ENCODE results near the gene ITPKB.

Gene ITPKB

DNA sequence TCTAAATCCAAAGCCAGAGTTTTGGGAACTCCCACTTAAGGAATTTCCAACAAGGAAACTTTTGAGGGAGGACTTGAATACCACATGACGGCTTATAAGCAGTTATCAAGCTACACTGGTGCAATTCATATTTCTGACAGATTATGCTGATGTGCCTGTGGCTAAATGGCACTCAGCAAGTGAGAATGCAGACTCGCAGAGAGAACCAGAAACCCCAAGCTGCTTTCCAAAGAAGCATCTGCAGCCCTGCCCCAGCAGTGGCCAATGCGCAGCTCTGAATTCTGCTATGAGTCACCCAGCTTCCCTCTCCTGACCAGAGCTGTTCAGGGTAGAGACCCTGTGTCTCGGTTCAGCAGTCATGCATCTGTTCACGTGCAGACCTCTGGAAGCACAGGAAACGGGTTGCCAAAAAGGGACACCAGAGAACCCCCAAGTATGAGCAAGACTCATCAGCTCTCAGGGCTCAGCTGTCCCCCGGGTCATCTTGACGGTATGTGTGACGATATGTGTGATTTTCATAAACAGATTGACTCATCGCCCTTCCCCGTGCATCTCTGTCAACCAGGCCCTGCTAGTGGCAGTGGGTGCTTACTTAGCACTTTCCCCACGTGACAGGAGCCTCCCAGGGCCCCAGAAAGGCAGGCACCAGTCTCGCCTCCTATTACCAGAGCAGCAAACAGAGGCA, 76.3 kb downstream of the ITPKB start:
- DNase-seq: peak; percentile 72

DNA sequence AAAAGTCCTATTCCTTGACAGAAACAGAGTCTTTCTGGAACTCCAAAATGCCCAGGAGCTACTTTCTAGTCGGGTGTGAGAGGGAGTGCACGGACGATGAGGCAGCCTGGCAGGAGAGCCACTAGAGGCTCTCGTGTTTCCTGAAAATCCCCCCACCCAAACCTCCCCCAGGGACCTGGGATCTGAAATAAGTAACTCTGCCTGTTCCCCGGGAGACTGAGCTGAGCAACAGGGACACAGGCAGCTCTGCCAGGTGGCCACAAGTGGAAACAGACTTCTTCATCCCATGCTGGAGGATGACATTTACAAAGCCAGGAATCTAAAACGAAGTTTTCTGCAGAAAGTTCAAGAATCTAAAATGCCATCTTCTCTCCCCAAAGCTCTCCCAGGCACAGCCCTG, 77.1 kb downstream of the ITPKB start:
- no peak for DNase-seq

DNA sequence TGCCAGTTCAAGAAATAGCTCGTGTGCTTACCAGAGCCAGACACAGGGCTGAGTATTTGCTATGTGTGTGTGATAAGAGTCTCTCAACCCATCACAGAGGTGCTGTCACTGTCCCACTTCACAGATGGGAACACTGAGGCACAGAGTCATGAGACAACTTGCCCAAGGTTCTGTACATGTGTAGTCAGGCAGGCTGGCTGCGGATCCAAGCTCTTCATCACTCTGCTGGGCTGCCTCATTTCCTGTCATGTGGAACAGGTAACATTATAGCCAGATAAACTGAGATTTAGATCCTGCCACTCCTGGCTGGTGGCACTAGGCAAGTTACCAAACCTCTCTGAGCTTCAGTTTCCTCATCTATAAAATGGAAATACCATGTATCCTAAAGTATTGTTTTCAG, 77.8 kb downstream of the ITPKB start:
- no peak for DNase-seq

GRCh38 chr1:226660410-226661182, 78.5 kb downstream of the ITPKB start:
- no peak for DNase-seq

DNA sequence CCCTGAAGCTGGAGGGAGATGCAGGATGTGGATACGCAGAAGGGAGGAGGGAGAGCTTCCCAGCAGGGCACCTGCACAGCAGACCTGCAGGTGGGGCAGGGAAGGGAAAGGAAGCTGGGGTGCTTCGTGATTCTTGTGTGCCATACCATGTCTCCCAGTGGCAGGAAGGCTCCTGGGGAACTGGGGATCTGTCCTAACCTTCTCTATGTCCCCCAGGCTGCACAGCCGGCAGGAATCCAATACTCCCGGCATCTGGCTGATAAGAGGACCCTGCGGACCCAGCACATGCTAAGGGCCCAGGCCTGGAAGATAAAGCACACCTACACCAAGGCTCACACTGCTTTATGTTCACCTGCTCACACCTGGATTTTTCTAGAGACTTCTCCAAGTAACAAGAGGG, 79.4 kb downstream of the ITPKB start:
- no peak for DNase-seq

- no peak for DNase-seq
Observed at GRCh38 chr1:226659136-226659535, 79.9 kb downstream of the ITPKB start.

DNA sequence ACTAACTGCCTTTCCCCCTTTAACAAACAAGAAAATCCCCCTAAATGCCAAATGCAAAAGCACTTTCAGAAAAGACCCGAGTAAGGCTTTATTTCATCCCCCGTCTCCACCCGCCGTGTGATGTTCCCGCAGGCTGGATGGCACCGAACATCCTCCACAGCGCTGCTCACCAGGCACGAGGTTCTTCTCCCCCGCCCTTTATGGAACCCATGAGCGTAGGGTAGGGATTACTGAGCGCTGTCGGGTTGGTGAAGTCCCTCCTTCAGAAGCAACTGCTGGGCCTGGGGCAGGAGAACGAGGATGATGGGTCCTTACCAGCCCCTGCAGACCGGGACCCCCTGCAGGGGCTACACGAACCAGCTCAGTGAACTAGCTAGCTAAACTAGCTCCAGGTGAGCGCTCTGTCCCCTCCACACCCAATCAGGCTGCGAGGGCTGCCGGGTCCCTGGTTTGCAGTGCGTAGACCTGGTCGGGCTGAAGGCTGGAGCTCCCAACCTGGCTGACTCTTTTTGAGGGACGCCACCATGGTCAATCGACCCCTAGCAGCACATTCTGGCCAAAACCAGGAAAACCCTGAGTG, 80.4 kb downstream of the ITPKB start:
- no peak for DNase-seq

DNA sequence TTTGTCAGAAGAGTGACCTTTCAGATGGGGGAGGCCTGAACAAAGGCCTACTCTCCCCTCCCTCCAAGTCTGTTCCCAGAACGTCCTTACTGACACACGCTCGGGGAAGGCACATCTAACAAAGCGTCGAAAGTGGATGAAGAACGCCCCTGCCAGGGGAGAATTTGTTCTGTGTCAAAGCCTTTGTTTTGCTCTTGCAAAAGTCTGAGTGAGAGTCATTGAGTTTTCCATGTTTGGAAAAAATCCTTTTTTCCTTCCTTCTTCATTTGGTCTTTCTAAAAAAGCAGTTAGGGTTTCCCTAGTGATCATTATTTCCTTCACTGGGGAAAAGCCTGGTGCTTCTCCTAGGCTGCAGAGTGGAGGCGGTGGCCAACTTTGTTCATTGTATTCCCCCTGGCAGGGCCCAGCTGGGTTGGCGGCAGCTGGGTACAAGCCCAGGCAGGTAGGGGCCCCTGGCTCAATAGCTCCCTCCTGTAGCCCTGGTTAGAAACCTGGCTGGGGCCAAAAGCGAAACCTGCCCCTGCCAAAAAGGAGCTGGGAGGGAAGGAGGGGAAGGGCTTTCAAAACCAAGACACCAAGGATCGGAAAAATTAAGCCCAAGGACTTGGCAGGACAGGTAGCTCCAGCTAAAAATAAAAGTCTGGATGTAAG, 81.1 kb downstream of the ITPKB start:
- peak; percentile 68 for DNase-seq

GRCh38 chr1:226656601-226657277, 82.3 kb downstream of the ITPKB start:
- no peak for DNase-seq

DNA sequence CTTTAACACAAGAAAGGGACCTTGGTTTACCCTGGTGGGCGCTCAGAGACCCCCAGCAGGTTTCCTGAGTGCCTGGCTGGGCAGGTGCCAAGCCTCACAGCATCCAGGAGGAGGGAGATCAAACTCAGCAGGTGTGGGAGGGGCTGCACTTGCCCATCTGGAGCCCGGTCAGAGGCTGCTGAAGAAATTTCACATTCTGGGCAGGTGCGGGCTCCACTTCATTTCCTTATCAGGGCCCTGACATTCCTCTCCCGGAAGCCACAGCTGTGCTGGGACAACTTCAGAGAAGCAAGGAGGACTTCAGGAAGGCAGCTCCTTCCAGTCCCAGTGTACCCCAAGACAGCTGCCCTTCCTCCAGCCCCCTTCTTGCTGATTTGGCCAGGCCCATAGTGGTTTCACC, 82.9 kb downstream of the ITPKB start:
- DNase-seq: no peak

- no peak for DNase-seq
Observed at GRCh38 chr1:226655251-226656163, 83.6 kb downstream of the ITPKB start.

DNA sequence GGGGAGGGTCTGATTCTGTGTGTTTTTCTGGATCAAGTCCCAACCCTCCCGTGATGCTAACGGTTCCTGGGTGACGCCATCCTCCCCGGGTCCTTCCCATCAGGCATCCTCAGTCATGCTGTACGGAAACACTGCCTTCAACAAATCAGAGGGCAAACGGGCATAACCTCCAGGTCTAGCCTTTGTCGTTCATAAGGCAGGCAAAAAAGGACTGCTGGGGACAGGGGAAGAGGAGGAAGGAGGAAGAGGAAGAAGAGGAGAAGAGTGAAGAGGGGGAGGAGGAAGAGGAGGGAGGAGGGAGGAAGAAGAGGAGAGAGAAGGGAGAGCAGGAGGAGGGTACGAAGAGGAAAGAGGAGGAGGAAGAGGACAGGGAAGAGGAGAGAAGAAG, 84.4 kb downstream of the ITPKB start:
- DNase-seq: no peak

DNA sequence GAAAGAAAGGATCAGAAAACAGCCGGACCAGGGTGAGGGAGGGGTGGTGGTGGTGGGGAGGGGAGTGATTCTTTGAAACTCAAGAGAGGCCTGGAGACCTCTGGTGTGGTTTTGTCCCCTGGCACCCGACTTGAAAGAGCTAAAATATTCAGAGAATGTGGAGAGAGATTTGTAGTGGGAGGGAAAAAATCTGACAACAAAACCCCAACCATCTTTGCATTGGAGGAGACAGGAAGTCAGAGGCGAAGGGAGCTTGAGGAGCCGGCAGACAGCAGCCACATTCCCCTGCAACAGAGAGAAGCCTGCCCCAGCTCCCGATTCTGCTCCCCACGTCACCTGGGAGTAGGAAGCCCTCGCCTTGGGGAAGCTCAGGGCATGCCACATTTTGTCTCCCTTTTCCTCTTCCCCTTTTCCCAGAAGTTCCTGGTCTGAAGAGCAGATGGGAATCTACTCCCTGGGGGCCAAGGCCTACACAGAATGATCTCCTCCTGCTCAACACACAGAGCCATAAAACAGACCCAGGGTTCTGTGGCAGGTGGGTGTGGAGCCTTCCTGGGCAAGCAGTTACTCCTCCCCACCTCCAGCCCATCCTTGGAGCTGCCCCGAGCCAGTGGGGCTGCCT, 84.9 kb downstream of the ITPKB start:
- no peak for DNase-seq

- no peak for DNase-seq
Observed at GRCh38 chr1:226653311-226653921, 85.7 kb downstream of the ITPKB start.

- no peak for DNase-seq
Observed at GRCh38 chr1:226652613-226653012, 86.5 kb downstream of the ITPKB start.

DNA sequence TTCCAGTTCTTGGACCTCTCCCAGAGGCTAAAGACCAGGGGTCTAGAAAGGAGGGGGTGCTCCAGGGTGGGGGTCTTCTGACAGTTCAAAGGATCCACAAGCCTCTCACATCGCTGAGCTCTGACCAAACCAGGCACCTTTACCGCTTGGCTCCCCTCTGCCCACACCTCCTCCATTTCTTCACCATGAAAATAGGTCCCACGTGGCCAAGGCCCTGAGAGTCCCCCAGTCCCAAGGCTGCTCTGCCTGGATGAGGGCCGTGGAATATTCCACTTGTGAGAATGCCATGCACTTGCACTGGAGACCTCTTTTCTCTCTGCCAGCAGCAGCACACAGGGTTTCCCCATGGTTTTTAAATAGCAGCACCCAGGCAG, 87.4 kb downstream of the ITPKB start:
- DNase-seq: no peak

GRCh38 chr1:226651041-226651731, 87.9 kb downstream of the ITPKB start:
- DNase-seq: no peak

GRCh38 chr1:226650236-226650841, 88.7 kb downstream of the ITPKB start:
- no peak for DNase-seq

DNA sequence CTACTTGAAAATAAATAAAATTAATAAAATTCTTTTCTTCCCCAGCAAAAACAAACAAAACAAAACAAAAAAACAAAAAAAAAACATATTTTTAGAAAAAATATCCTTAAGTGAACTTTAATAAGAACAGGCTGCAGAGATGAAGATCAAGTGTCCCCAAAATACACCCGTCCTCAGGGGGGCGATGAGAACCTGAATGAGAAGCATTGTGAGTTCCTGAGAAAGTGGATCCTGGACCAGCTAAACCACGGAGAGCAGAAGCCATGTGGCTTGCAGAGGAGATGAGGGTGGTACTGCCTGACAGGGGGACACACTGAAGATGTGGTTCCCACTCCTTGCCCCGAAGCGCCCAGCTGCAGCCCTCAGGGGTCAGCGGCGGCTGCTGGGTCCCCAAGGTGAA, 89.3 kb downstream of the ITPKB start:
- DNase-seq: no peak

DNA sequence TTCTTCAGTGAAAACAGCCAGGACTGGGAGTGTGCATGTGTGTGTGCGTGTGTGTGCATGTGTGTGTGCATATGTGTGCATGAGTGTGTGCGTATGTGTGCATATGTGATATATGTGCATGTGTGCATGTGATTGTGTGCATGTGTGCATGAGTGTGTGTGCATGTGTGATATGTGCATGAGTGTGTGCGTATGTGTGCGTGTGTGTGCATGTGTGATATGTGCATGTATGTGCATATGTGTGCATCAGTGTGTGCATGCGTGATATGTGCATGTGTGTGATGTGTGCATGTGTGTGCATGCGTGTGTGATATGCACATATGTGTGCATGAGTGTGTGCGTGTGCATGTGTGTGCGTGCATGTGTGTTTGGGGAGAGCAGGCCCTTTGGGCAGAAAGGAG, 89.8 kb downstream of the ITPKB start:
- no peak for DNase-seq
